A673 (cell line): ENCODE measurements around the gene NHERF2.

Source experiments
- EZH2 ChIP-seq: fragments of 200-600 bp; sonication (generic); IDR thresholded peaks from 2 replicates; pipeline ENCODE4 v1.6.1; 2017; ENCODE audit warnings: borderline replicate concordance, low read depth, mild to moderate bottlenecking, mixed read lengths, antibody characterized with exemption, low read length; ENCODE audit not compliant: poor library complexity, severe bottlenecking
- TF ChIP-seq, protein P1 (sequence below): fragments of 300-800, 200-600 bp; sonication (generic); conservative IDR thresholded peaks from 2 replicates; pipeline ENCODE4 v1.5.1; 2017; ENCODE audit warnings: low read depth, mild to moderate bottlenecking, antibody characterized with exemption, low read length, moderate library complexity, mixed read lengths

DNA sequence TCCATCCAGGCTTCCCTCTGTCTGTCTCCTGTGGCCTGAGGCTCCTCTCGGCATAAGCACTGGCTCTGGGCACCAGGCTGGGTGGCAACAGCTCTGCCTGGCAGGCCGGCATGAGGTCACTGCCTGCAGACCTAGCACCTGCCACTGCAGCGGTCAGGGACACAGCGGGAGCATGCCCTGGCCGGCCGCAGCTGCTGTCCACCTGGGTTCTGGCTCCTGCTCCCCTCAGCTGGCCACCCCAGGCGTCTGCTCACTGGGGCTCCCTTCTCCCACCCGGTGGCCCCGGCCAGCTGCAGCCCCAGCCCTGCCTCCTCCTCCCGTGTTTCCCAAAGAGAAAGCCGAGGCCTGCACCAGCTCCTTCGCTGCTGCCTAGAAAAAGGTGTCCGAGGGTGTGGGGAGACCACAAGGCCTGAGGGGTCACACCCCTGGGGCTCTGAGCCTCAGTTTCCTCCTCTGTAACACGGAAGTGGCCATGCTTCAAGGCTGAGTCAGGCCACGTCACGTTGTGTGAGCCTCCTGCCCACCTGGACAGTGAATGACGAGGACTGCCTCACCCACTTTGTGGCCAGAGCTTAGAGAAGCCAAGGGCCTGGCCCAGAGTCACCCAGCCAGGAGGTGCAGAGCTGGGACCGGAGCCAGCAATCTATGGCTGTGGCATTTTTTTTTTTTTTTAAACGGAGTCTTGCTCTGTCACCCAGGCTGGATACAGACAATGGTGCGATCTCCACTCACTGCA, 14.3 kb downstream of the NHERF2 start:
- no peak for TF ChIP-seq EZH2
- TF ChIP-seq, protein P1, sequence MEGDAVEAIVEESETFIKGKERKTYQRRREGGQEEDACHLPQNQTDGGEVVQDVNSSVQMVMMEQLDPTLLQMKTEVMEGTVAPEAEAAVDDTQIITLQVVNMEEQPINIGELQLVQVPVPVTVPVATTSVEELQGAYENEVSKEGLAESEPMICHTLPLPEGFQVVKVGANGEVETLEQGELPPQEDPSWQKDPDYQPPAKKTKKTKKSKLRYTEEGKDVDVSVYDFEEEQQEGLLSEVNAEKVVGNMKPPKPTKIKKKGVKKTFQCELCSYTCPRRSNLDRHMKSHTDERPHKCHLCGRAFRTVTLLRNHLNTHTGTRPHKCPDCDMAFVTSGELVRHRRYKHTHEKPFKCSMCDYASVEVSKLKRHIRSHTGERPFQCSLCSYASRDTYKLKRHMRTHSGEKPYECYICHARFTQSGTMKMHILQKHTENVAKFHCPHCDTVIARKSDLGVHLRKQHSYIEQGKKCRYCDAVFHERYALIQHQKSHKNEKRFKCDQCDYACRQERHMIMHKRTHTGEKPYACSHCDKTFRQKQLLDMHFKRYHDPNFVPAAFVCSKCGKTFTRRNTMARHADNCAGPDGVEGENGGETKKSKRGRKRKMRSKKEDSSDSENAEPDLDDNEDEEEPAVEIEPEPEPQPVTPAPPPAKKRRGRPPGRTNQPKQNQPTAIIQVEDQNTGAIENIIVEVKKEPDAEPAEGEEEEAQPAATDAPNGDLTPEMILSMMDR = no peak
